Glutamatergic neuron (in vitro differentiated cells): ENCODE measurements around the gene CCDC188. TPM values are rescaled to one million over a fixed set of nuclear protein-coding genes. Genes with fewer than 3 reads are reported as not detected.
"Not testable (repeated sequence)": the region's sequence is repeated elsewhere in the genome, so short reads cannot be mapped to it uniquely, and the experiment has no call there.

Experiments used
- DNase-seq: peaks from one replicate; pipeline ENCODE4 v3.0.0; 2022
- H3K27ac Mint-ChIP-seq: one replicate; pipeline ENCODE4 v1.8.0; 2020; ENCODE audit warnings: mild to moderate bottlenecking, mixed read lengths, inconsistent platforms; ENCODE audit not compliant: unreplicated experiment
- H3K27me3 Mint-ChIP-seq: one replicate; pipeline ENCODE4 v1.8.0; 2020; ENCODE audit warnings: mild to moderate bottlenecking, moderate library complexity, mixed read lengths, inconsistent platforms; ENCODE audit not compliant: unreplicated experiment
- H3K36me3 Mint-ChIP-seq: one replicate; pipeline ENCODE4 v1.8.0; 2020; ENCODE audit warnings: mild to moderate bottlenecking, mixed read lengths, inconsistent platforms; ENCODE audit not compliant: unreplicated experiment
- H3K4me1 Mint-ChIP-seq: one replicate; pipeline ENCODE4 v1.8.0; 2020; ENCODE audit warnings: mild to moderate bottlenecking, low read depth, mixed read lengths, inconsistent platforms; ENCODE audit not compliant: unreplicated experiment
- H3K4me3 Mint-ChIP-seq: one replicate; pipeline ENCODE4 v1.8.0; 2020; ENCODE audit warnings: mild to moderate bottlenecking, mixed read lengths, inconsistent platforms; ENCODE audit not compliant: unreplicated experiment
- H3K9me3 Mint-ChIP-seq: one replicate; pipeline ENCODE4 v1.8.0; 2020; ENCODE audit warnings: mild to moderate bottlenecking, moderate library complexity, mixed read lengths, inconsistent platforms; ENCODE audit not compliant: unreplicated experiment
- CTCF ChIP-seq: fragments of 200-600 bp; sonication (generic); IDR thresholded peaks from one replicate; pipeline ENCODE4 v1.5.0; 2021; ENCODE audit not compliant: partially characterized antibody, unreplicated experiment
- total RNA-seq: library from RNA; stranded (reverse); fragmentation: NEBNext Ultra II Directional; extraction: Animal tissue kit (Norgen Biotek cat#: 25700); gene quantifications from one replicate; pipeline ENCODE4 v1.2.1, GENCODE V29; 2021; ENCODE audit not compliant: unreplicated experiment

CCDC188 gene
- total RNA-seq, 1 donor from 2014 or later: 0.54 TPM

GRCh38 chr22:20165913-20166312 is 15.1 kb upstream of the CCDC188 start:
- no peaks in the 10 kb centered on the region for H3K4me1 Mint-ChIP-seq
- no peak overlapping the region for H3K4me3 Mint-ChIP-seq
- TF ChIP-seq CTCF: no peak
- no peak for DNase-seq
- H3K36me3 Mint-ChIP-seq: no peaks in the 10 kb centered on the region
- no peaks in the 10 kb centered on the region for H3K9me3 Mint-ChIP-seq
- H3K27me3 Mint-ChIP-seq: peaks cover 2% of the 10 kb centered on the region
- no peak overlapping the region for H3K27ac Mint-ChIP-seq

DNA sequence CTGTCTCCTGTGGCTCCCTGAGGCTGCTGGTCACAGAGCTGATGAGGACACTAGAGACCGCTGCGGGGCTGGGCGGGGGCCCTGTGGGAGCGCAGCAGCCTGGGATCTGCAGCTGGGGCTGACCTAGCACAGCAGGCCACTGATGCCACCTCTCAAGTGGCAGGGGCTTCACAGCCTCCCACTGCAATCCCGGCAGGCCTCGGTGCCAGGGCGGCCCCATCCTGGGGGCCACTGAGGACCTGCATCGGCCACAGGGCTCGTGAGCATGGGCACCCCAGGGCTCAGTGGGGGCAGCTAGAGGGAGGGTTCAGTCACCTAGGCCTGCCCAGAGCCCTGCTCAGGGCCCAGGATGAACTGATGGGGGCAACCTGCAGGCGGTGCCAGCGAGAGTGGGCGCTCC is 14.6 kb upstream of the CCDC188 start:
- Mint-ChIP-seq H3K9me3 (no peaks in the 10 kb centered on the region), H3K36me3 (no peaks in the 10 kb centered on the region), H3K27ac (no peak overlapping the region), H3K27me3 (peaks cover 2% of the 10 kb centered on the region), H3K4me3 (no peak overlapping the region), H3K4me1 (no peaks in the 10 kb centered on the region)
- no peak for DNase-seq
- TF ChIP-seq CTCF: no peak

- Mint-ChIP-seq H3K4me3 (no peak overlapping the region), H3K9me3 (peaks cover under 1% of the 10 kb centered on the region), H3K4me1 (no peaks in the 10 kb centered on the region), H3K27me3 (peaks cover 2% of the 10 kb centered on the region), H3K27ac (no peak overlapping the region), H3K36me3 (no peaks in the 10 kb centered on the region)
- no peak for DNase-seq
- no peak for TF ChIP-seq CTCF
These were observed 14.0 kb upstream of the CCDC188 start for GRCh38 chr22:20164863-20165262.

GRCh38 chr22:20160041-20160440 is 9.2 kb upstream of the CCDC188 start:
- Mint-ChIP-seq H3K4me1 (peaks cover 5% of the 10 kb centered on the region), H3K9me3 (peaks cover 8% of the 10 kb centered on the region), H3K27me3 (peaks cover 7% of the 10 kb centered on the region), H3K27ac (no peak overlapping the region), H3K36me3 (no peaks in the 10 kb centered on the region), H3K4me3 (no peak overlapping the region)
- no peak for DNase-seq
- no peak for TF ChIP-seq CTCF

DNA sequence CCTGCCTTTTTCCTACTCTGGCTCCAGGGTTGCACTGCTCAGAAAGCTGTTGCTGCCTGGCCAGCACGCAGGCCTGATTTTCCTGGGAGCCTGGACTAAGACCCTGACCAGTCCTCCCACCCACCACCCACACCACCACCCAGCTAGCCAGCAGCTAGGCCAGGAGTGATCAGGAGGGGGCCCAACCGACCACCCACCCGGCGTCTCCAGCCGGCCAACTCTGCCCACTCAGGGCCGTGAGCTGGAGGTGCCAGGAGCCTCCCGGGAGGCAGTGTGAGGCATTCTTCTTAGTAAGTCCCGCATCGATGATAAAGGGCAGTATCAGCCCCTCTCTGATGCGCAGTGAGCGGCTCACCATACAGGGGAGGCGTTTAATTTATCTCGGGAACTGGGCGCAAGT is 8.7 kb upstream of the CCDC188 start:
- not testable (repeated sequence) for H3K9me3 Mint-ChIP-seq, H3K4me3 Mint-ChIP-seq, H3K27me3 Mint-ChIP-seq, H3K36me3 Mint-ChIP-seq, H3K4me1 Mint-ChIP-seq, DNase-seq
- H3K27ac Mint-ChIP-seq: peak overlapping the region; percentile 70

GRCh38 chr22:20159076-20159475 is 8.2 kb upstream of the CCDC188 start:
- peaks cover 7% of the 10 kb centered on the region for H3K4me1 Mint-ChIP-seq
- H3K9me3 Mint-ChIP-seq: peaks cover 8% of the 10 kb centered on the region
- H3K27me3 Mint-ChIP-seq: peaks cover 5% of the 10 kb centered on the region
- DNase-seq: peak; percentile 75
- H3K27ac Mint-ChIP-seq: peak overlapping the region; percentile 87
- no peak for TF ChIP-seq CTCF
- no peaks in the 10 kb centered on the region for H3K36me3 Mint-ChIP-seq
- H3K4me3 Mint-ChIP-seq: peak overlapping the region; percentile 55
